WI38 (cell line): ENCODE results near the gene ITPA.

Source experiments
- H3K4me3 ChIP-seq: 2 replicates; pipeline ENCODE4 v1.5.1; 2011; ENCODE audit warnings: low read depth, mild to moderate bottlenecking, control low read depth, low read length
- TF ChIP-seq, protein P1 (sequence below): IDR thresholded peaks from 2 replicates; pipeline ENCODE4 v1.5.1; 2012; ENCODE audit warnings: low read depth, mild to moderate bottlenecking, control low read depth, low read length

ITPA gene

GRCh38 chr20:3195590-3196237 lies 13.6 kb upstream of the ITPA start:
- H3K4me3 ChIP-seq: no peak overlapping the region
- TF ChIP-seq, protein P1, sequence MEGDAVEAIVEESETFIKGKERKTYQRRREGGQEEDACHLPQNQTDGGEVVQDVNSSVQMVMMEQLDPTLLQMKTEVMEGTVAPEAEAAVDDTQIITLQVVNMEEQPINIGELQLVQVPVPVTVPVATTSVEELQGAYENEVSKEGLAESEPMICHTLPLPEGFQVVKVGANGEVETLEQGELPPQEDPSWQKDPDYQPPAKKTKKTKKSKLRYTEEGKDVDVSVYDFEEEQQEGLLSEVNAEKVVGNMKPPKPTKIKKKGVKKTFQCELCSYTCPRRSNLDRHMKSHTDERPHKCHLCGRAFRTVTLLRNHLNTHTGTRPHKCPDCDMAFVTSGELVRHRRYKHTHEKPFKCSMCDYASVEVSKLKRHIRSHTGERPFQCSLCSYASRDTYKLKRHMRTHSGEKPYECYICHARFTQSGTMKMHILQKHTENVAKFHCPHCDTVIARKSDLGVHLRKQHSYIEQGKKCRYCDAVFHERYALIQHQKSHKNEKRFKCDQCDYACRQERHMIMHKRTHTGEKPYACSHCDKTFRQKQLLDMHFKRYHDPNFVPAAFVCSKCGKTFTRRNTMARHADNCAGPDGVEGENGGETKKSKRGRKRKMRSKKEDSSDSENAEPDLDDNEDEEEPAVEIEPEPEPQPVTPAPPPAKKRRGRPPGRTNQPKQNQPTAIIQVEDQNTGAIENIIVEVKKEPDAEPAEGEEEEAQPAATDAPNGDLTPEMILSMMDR: no peak

DNA sequence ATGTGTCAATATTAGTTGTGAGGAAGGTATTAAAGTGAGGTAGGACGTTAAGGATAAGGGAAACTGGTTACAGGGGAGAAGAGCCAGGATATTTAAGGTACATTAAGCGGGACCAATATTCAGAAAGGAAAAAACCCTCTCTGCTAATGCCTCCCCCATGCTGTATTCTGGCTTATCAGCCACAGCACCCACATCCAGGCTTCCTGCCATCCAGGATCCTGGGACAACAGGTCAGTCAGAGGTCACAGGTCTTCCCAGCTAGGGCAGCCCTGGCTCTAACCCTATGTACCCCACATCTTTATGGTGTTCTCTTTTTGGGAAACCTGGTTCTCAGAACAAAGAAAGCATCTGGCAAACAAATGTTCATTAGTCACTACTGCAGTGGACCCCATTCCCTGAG lies 10.1 kb upstream of the ITPA start:
- TF ChIP-seq, protein P1: no peak

GRCh38 chr20:3199976-3200755 lies 9.1 kb upstream of the ITPA start:
- TF ChIP-seq, protein P1: no peak

More for the DNA sequence above, 10.1 kb upstream of the ITPA start:
- H3K4me3 ChIP-seq: no peak overlapping the region

GRCh38 chr20:3202965-3203314 lies 6.4 kb upstream of the ITPA start:
- TF ChIP-seq, protein P1: no peak
- H3K4me3 ChIP-seq: peak overlapping the region; percentile 73

More at GRCh38 chr20:3199976-3200755, 9.1 kb upstream of the ITPA start:
- H3K4me3 ChIP-seq: no peak overlapping the region

- TF ChIP-seq, protein P1: no peak
Measured at GRCh38 chr20:3203315-3204123, 5.8 kb upstream of the ITPA start.

GRCh38 chr20:3204124-3204794 lies 5.0 kb upstream of the ITPA start, which contains the start of gene DDRGK1:
TSS of gene DDRGK1 (minus strand) at chr20:3204682. CDS start at chr20:3204627, 55 bp downstream.
- TF ChIP-seq, protein P1: no peak
- H3K4me3 ChIP-seq: peak within 1 kb of the TSS; percentile 73

More at GRCh38 chr20:3203315-3204123, 5.8 kb upstream of the ITPA start:
- peak overlapping the region; percentile 73 for H3K4me3 ChIP-seq
